Panc1 (cell line): ENCODE data around the gene SNX33. TPM values are rescaled to one million over a fixed set of nuclear protein-coding genes. Genes with fewer than 3 reads are reported as not detected.

Experiments used
- ATAC-seq: fragments of 200-7000 bp; cut with Tn5 transposase; 2 replicates; pipeline ENCODE4 v1.9.1; 2020; ENCODE audit warnings: mild to moderate bottlenecking, moderate library complexity
- BruUV-seq: library from RNA; stranded (reverse); fragments of 400-500 nt; replicated peaks from 2 replicates; lab custom pipeline; 2021; lab: Mats Ljungman, UMichigan
- CTCF ChIA-PET: fragments of 300-600 bp; sonication (Branson Sonifier 250); formaldehyde crosslinking; loops from one replicate; lab custom pipeline; 2022; ENCODE audit warnings: antibody characterized with exemption; lab: Charles Lee
- POLR2A ChIA-PET: fragments of 300-600 bp; sonication (Branson Sonifier 250); formaldehyde crosslinking; loops from one replicate; lab custom pipeline; 2022; ENCODE audit warnings: antibody characterized with exemption; lab: Charles Lee
- DNase-seq: peaks from one replicate; pipeline ENCODE4 v3.0.0-alpha.2; 2010; ENCODE audit warnings: low read depth, low spot score
- H3K27ac ChIP-seq: 2 replicates; pipeline ENCODE4 v1.5.1; 2011; ENCODE audit warnings: mild to moderate bottlenecking, low read length, inconsistent platforms
- H3K27me3 ChIP-seq: fragments of 200-500 bp; sonication (Bioruptor generic); 2 replicates; pipeline ENCODE4 v1.6.0; 2014; ENCODE audit warnings: low read length, inconsistent platforms; ENCODE audit not compliant: control insufficient read depth, insufficient read depth
- H3K36me3 ChIP-seq: fragments of 200-500 bp; sonication (Bioruptor generic); 2 replicates; pipeline ENCODE4 v1.5.1; 2014; ENCODE audit warnings: inconsistent platforms, mild to moderate bottlenecking, low read length, moderate library complexity; ENCODE audit not compliant: control insufficient read depth, insufficient read depth
- H3K4me1 ChIP-seq: 2 replicates; pipeline ENCODE4 v1.5.1; 2011; ENCODE audit warnings: inconsistent platforms, mild to moderate bottlenecking, low read length, moderate library complexity; ENCODE audit not compliant: control insufficient read depth, insufficient read depth
- H3K4me3 ChIP-seq, 2 experiments: 2 replicates each; pipeline ENCODE4 v1.5.1; 2011 to 2012; ENCODE audit warnings: low read depth in 2 of 2, low read length in 2 of 2, mild to moderate bottlenecking in 2 of 2, inconsistent platforms in 1 of 2, moderate library complexity in 1 of 2
- H3K9me3 ChIP-seq: fragments of 200-500 bp; sonication (Bioruptor generic); 2 replicates; pipeline ENCODE4 v1.5.1; 2014; ENCODE audit warnings: low read depth, mild to moderate bottlenecking, inconsistent platforms, low read length, moderate library complexity; ENCODE audit not compliant: control insufficient read depth, insufficient read depth
- POLR2AphosphoS5 ChIP-seq: IDR thresholded peaks from 2 replicates; pipeline ENCODE4 v1.6.1; 2012; ENCODE audit warnings: mild to moderate bottlenecking, low read depth, low read length, moderate library complexity
- SIN3A ChIP-seq: IDR thresholded peaks from 2 replicates; pipeline ENCODE4 v1.6.1; 2012; ENCODE audit warnings: low read depth, mild to moderate bottlenecking, low read length, moderate library complexity, borderline replicate concordance; ENCODE audit not compliant: insufficient read depth
- TCF7L2 ChIP-seq: IDR thresholded peaks from 2 replicates; pipeline ENCODE4 v1.6.1; 2011; ENCODE audit warnings: mild to moderate bottlenecking, low read depth, low read length, inconsistent platforms
- in situ Hi-C: cut with HindIII; loops from 2 replicates; pipeline ENCODE4 v1.10.0; 2016; ENCODE audit warnings: low sequenced_read_pairs, low pct_unique_long_range_greater_than_20kb
- intact Hi-C: fragments of 100-400 bp; cut with micrococcal nuclease; formaldehyde crosslinking; loops from one replicate; pipeline ENCODE4 v1.10.0; 2022; ENCODE audit not compliant: unreplicated experiment
- total RNA-seq: library from RNA; stranded (reverse); gene quantifications from one replicate; pipeline ENCODE4 v1.2.1, GENCODE V29; 2021; ENCODE audit not compliant: unreplicated experiment
- TF ChIP-seq, protein P1 (sequence below), 2 experiments: IDR thresholded peaks; 2 replicates each; pipeline ENCODE4 v1.6.1; 2011 to 2012; ENCODE audit warnings: low read depth in 2 of 2, control low read depth in 1 of 2, low read length in 1 of 2, mild to moderate bottlenecking in 1 of 2, moderate library complexity in 1 of 2; ENCODE audit not compliant: insufficient read depth in 1 of 2
- TF ChIP-seq, protein P2 (sequence below): fragments of 450-650 bp; IDR thresholded peaks from 2 replicates; pipeline ENCODE4 v1.5.1; 2017; ENCODE audit warnings: mild to moderate bottlenecking

Gene SNX33
- total RNA-seq, 1 experiment from 2014 or later, result 17.0 TPM

DNA sequence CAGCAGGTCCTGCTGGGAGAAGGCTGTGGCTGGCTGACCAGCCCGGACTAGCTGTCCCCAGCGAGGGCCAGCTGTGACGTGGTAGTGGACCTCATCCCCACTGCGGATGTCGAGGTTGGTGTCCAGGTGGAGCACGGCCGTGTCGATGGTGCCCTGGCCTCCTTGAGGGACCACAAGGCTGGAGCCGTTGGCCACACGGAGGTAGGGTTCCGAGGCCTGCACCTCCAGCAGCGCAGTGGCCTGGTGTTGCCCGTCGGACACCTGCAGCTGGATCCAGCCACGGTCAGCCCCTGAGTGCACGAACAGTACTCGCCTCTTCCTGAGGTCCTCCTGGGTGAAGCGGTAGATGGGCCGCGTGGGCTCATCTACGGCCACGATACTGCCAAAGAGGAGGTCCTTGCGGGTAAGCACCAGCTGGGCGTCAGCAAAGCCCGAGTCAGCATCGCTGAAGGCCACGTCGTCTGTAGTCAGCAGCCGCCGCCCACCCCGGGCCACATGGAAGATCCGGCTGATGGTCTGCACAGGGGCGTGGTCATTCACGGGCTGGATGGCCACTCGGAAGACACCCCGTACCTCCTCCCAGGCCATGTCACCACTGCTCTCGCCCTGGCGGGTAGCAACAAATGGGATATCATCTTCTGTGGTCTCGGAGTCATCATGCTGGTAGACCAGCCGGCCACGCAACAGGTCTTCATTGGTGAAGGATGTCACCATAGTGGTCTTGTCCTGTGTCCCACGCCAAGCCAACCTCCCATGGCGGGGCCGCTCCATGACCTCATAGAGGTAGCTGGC, 40.0 kb downstream of the SNX33 start:
- intact Hi-C loops (loop anchor here (5.0 kb wide), 1 partner anchor 115 kb away; no protein-coding TSS in a partner anchor), in situ Hi-C loops (no loop called here)
- no peak for TF ChIP-seq TCF7L2
- TF ChIP-seq, protein P1, sequence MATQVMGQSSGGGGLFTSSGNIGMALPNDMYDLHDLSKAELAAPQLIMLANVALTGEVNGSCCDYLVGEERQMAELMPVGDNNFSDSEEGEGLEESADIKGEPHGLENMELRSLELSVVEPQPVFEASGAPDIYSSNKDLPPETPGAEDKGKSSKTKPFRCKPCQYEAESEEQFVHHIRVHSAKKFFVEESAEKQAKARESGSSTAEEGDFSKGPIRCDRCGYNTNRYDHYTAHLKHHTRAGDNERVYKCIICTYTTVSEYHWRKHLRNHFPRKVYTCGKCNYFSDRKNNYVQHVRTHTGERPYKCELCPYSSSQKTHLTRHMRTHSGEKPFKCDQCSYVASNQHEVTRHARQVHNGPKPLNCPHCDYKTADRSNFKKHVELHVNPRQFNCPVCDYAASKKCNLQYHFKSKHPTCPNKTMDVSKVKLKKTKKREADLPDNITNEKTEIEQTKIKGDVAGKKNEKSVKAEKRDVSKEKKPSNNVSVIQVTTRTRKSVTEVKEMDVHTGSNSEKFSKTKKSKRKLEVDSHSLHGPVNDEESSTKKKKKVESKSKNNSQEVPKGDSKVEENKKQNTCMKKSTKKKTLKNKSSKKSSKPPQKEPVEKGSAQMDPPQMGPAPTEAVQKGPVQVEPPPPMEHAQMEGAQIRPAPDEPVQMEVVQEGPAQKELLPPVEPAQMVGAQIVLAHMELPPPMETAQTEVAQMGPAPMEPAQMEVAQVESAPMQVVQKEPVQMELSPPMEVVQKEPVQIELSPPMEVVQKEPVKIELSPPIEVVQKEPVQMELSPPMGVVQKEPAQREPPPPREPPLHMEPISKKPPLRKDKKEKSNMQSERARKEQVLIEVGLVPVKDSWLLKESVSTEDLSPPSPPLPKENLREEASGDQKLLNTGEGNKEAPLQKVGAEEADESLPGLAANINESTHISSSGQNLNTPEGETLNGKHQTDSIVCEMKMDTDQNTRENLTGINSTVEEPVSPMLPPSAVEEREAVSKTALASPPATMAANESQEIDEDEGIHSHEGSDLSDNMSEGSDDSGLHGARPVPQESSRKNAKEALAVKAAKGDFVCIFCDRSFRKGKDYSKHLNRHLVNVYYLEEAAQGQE (IDR thresholded peaks at IDR 0.05; ENCODE audit: insufficient read depth in 1 of 2, low read depth in 2 of 2, low read length in 1 of 2), result no peak
- TF ChIP-seq POLR2AphosphoS5, result no peak
- TF ChIP-seq, protein P2, sequence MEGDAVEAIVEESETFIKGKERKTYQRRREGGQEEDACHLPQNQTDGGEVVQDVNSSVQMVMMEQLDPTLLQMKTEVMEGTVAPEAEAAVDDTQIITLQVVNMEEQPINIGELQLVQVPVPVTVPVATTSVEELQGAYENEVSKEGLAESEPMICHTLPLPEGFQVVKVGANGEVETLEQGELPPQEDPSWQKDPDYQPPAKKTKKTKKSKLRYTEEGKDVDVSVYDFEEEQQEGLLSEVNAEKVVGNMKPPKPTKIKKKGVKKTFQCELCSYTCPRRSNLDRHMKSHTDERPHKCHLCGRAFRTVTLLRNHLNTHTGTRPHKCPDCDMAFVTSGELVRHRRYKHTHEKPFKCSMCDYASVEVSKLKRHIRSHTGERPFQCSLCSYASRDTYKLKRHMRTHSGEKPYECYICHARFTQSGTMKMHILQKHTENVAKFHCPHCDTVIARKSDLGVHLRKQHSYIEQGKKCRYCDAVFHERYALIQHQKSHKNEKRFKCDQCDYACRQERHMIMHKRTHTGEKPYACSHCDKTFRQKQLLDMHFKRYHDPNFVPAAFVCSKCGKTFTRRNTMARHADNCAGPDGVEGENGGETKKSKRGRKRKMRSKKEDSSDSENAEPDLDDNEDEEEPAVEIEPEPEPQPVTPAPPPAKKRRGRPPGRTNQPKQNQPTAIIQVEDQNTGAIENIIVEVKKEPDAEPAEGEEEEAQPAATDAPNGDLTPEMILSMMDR, result no peak
- TF ChIP-seq SIN3A, result no peak
- ChIA-PET POLR2A (no interaction called here), CTCF (interaction anchor here (2.7 kb wide), 1 partner anchor 115 kb away, joined by 14 read pairs; no protein-coding TSS in a partner anchor)
- H3K4me1 ChIP-seq, result no peaks in the 10 kb centered on the region
- H3K27me3 ChIP-seq, result no peaks in the 10 kb centered on the region
- no peak overlapping the region for H3K4me3 ChIP-seq
- no peak for DNase-seq
- H3K9me3 ChIP-seq, result no peaks in the 10 kb centered on the region
- H3K36me3 ChIP-seq, result no peaks in the 10 kb centered on the region
- no TSS peak for BruUV-seq
- no peak overlapping the region for H3K27ac ChIP-seq
- ATAC-seq, result no peak

- H3K4me3 ChIP-seq, result no peak overlapping the region
- no TSS peak for BruUV-seq
- ChIA-PET POLR2A (no interaction called here), CTCF (interaction anchor here (0.6 kb wide), 1 partner anchor 233 kb away, joined by 5 read pairs; no protein-coding TSS in a partner anchor)
- ATAC-seq (no peak), DNase-seq (no peak)
- in situ Hi-C loops, result no loop called here
- no peaks in the 10 kb centered on the region for H3K27me3 ChIP-seq
- TF ChIP-seq, protein P2, result no peak
- TF ChIP-seq TCF7L2 (no peak), SIN3A (no peak), POLR2AphosphoS5 (no peak)
- TF ChIP-seq, protein P1 (IDR thresholded peaks at IDR 0.05; ENCODE audit: insufficient read depth in 1 of 2, low read depth in 2 of 2, low read length in 1 of 2), result no peak
- intact Hi-C loops, result loop anchor here (5.0 kb wide), 1 partner anchor 114 kb away; no protein-coding TSS in a partner anchor
- H3K36me3 ChIP-seq, result no peaks in the 10 kb centered on the region
- no peaks in the 10 kb centered on the region for H3K9me3 ChIP-seq
- no peaks in the 10 kb centered on the region for H3K4me1 ChIP-seq
- H3K27ac ChIP-seq, result no peak overlapping the region
Observed at GRCh38 chr15:75688278-75688557, 40.5 kb downstream of the SNX33 start.
